GM23248 (cell line): Measurements from ENCODE around the gene NRDC. TPM values are rescaled to one million over a fixed set of nuclear protein-coding genes. Genes with fewer than 3 reads are reported as not detected.

Experiments used
- DNase-seq: peaks from one replicate; pipeline ENCODE4 v3.0.0-alpha.2; 2015
- H2AFZ ChIP-seq: fragments of 200-600 bp; sonication (generic); 2 replicates; pipeline ENCODE4 v1.6.1; 2016; ENCODE audit warnings: antibody characterized with exemption
- H3F3A ChIP-seq: fragments of 200-600 bp; sonication (generic); 2 replicates; pipeline ENCODE4 v1.6.1; 2016; ENCODE audit warnings: mild to moderate bottlenecking, antibody characterized with exemption, mixed run types; ENCODE audit not compliant: insufficient read depth
- H3K27ac ChIP-seq: fragments of 200-600 bp; sonication (generic); 2 replicates; pipeline ENCODE4 v1.5.1; 2016; ENCODE audit warnings: mild to moderate bottlenecking
- H3K27me3 ChIP-seq: fragments of 200-600 bp; sonication (generic); replicated peaks from 2 replicates; pipeline ENCODE4 v1.6.1; 2016; ENCODE audit warnings: mild to moderate bottlenecking; ENCODE audit not compliant: insufficient read depth
- H3K36me3 ChIP-seq: fragments of 200-600 bp; sonication (generic); 2 replicates; pipeline ENCODE4 v1.6.1; 2016; ENCODE audit warnings: low read depth, mild to moderate bottlenecking
- H3K4me1 ChIP-seq: fragments of 200-600 bp; sonication (generic); 2 replicates; pipeline ENCODE4 v1.6.1; 2016; ENCODE audit warnings: mild to moderate bottlenecking; ENCODE audit not compliant: insufficient read depth
- H3K4me2 ChIP-seq: fragments of 200-600 bp; sonication (generic); one replicate; pipeline ENCODE4 v1.6.1; 2016; ENCODE audit warnings: mild to moderate bottlenecking; ENCODE audit not compliant: unreplicated experiment
- H3K4me3 ChIP-seq: fragments of 200-600 bp; sonication (generic); 2 replicates; pipeline ENCODE4 v1.5.1; 2016; ENCODE audit warnings: mild to moderate bottlenecking
- H3K79me2 ChIP-seq: fragments of 200-600 bp; sonication (generic); 2 replicates; pipeline ENCODE4 v1.6.1; 2016; ENCODE audit warnings: mild to moderate bottlenecking; ENCODE audit not compliant: insufficient read depth
- H3K9ac ChIP-seq: fragments of 200-600 bp; sonication (generic); 2 replicates; pipeline ENCODE4 v1.6.1; 2016; ENCODE audit warnings: mild to moderate bottlenecking
- H3K9me2 ChIP-seq: fragments of 200-600 bp; sonication (generic); 2 replicates; pipeline ENCODE4 v1.6.1; 2016; ENCODE audit warnings: mixed run types, mild to moderate bottlenecking, moderate library complexity; ENCODE audit not compliant: insufficient read depth
- H3K9me3 ChIP-seq: fragments of 200-600 bp; sonication (generic); one replicate; pipeline ENCODE4 v1.6.1; 2017; ENCODE audit warnings: low read depth
- H4K20me1 ChIP-seq: fragments of 200-600 bp; sonication (generic); 2 replicates; pipeline ENCODE4 v1.6.0; 2016; ENCODE audit not compliant: insufficient read depth
- EZH2 ChIP-seq: fragments of 200-600 bp; sonication (generic); IDR thresholded peaks from 2 replicates; pipeline ENCODE4 v1.6.1; 2018; ENCODE audit warnings: antibody characterized with exemption, mild to moderate bottlenecking; ENCODE audit not compliant: insufficient read depth, poor library complexity, severe bottlenecking
- EZH2phosphoT487 ChIP-seq: fragments of 200-600 bp; sonication (generic); IDR thresholded peaks from 2 replicates; pipeline ENCODE4 v1.6.1; 2018; ENCODE audit warnings: antibody characterized with exemption, moderate library complexity, mild to moderate bottlenecking, low read depth; ENCODE audit not compliant: insufficient read depth
- WGBS, 2 experiments: methylation state at CpG; one replicate each; pipeline ENCODE4 v1.1.6; 2015 to 2017; ENCODE audit warnings: low lambda C conversion rate in 2 of 2, low coverage in 1 of 2; ENCODE audit errors: missing lambda C conversion rate in 2 of 2; 5-methylcytosine and 5-hydroxymethylcytosine counted together
- in situ Hi-C: fragments of 300-500 bp; cut with MboI; formaldehyde crosslinking; loops from 2 replicates; pipeline ENCODE4 v1.15.0; 2020
- polyA plus RNA-seq: library from polyadenylated mRNA; unstranded; fragments of >200 nt; fragmentation: Nextera tagmentation; extraction: Ambion mirVana; gene quantifications from 2 replicates; pipeline ENCODE4 v1.2.1, GENCODE V29; 2016
- total RNA-seq: library from RNA; depleted of rRNA; stranded (reverse); fragments of >200 nt; shearing (Covaris generic); gene quantifications from 2 replicates; pipeline ENCODE4 v1.2.3, GENCODE V29; 2014

The NRDC gene
- total and polyA plus RNA-seq, 2 experiments from 2014 or later = 55.2 to 129 TPM

- Histone ChIP-seq H3K4me2 (no peak overlapping the region), H3K27ac (no peak overlapping the region), H4K20me1 (peaks cover 20% of the 10 kb centered on the region; the same call in 1 of the 2 replicates), H3K9me2 (no peaks in the 10 kb centered on the region), H3K4me1 (peaks cover 20% of the 10 kb centered on the region), H3K9ac (no peak overlapping the region), H3K36me3 (peaks cover 8% of the 10 kb centered on the region; the same call in 1 of the 2 replicates), H3K9me3 (no peaks in the 10 kb centered on the region), H3K4me3 (no peak overlapping the region), H2AFZ (no peak overlapping the region), H3K27me3 (no peaks in the 10 kb centered on the region), H3F3A (peaks cover 17% of the 10 kb centered on the region), H3K79me2 (peaks cover 100% of the 10 kb centered on the region)
- TF ChIP-seq EZH2phosphoT487 (no peak), EZH2 (no peak)
- 97 to 98% methylated on average over 6 of the region's 6 CpGs for WGBS, 2 experiments
- in situ Hi-C loops = no loop called here
- DNase-seq = no peak
These were observed 7.1 kb downstream of the NRDC start for GRCh38 chr1:51871351-51871975.

GRCh38 chr1:51870603-51871350, 7.8 kb downstream of the NRDC start:
- Histone ChIP-seq H3K36me3 (peaks cover 8% of the 10 kb centered on the region; the same call in 1 of the 2 replicates), H3K27ac (no peak overlapping the region), H3K27me3 (no peaks in the 10 kb centered on the region), H3K4me1 (peaks cover 13% of the 10 kb centered on the region), H4K20me1 (peaks cover 20% of the 10 kb centered on the region; the same call in 1 of the 2 replicates), H3K9me3 (no peaks in the 10 kb centered on the region), H3K4me2 (no peak overlapping the region), H3K9me2 (no peaks in the 10 kb centered on the region), H3K4me3 (no peak overlapping the region), H3K9ac (no peak overlapping the region), H3K79me2 (peaks cover 100% of the 10 kb centered on the region), H3F3A (peaks cover 17% of the 10 kb centered on the region), H2AFZ (no peak overlapping the region)
- no peak for DNase-seq
- WGBS, 2 experiments = 87 to 91% methylated on average over 7 of the region's 7 CpGs
- in situ Hi-C loops = no loop called here
- no peak for TF ChIP-seq EZH2
- TF ChIP-seq EZH2phosphoT487 = no peak

- no peak for DNase-seq
- H3K27ac ChIP-seq = no peak overlapping the region
- no peak overlapping the region for H3K4me3 ChIP-seq
- no peaks in the 10 kb centered on the region for H3K9me2 ChIP-seq
- peaks cover 100% of the 10 kb centered on the region for H3K79me2 ChIP-seq
- no peak overlapping the region for H3K9ac ChIP-seq
- H3K4me1 ChIP-seq = no peaks in the 10 kb centered on the region
- TF ChIP-seq EZH2phosphoT487 (no peak), EZH2 (no peak)
- in situ Hi-C loops = no loop called here
- WGBS, 2 experiments = 79 to 88% methylated on average over 4 of the region's 4 CpGs
- H3K27me3 ChIP-seq = no peaks in the 10 kb centered on the region
- H4K20me1 ChIP-seq = peaks cover 17% of the 10 kb centered on the region; the same call in 1 of the 2 replicates
- H3K9me3 ChIP-seq = no peaks in the 10 kb centered on the region
- H3K36me3 ChIP-seq = peaks cover 3% of the 10 kb centered on the region; the same call in 1 of the 2 replicates
- H3F3A ChIP-seq = peaks cover 17% of the 10 kb centered on the region
- H2AFZ ChIP-seq = no peak overlapping the region
- no peak overlapping the region for H3K4me2 ChIP-seq
These were observed 10.9 kb downstream of the NRDC start for GRCh38 chr1:51867479-51868232.

GRCh38 chr1:51863384-51863783, 15.1 kb downstream of the NRDC start:
- peaks cover 100% of the 10 kb centered on the region for H3K79me2 ChIP-seq
- no peaks in the 10 kb centered on the region for H3K4me1 ChIP-seq
- no peaks in the 10 kb centered on the region for H3K9me3 ChIP-seq
- H3K9ac ChIP-seq = no peak overlapping the region
- in situ Hi-C loops = no loop called here
- DNase-seq = no peak
- no peak overlapping the region for H3K4me2 ChIP-seq
- H3K36me3 ChIP-seq = no peaks in the 10 kb centered on the region
- H4K20me1 ChIP-seq = peaks cover 5% of the 10 kb centered on the region; the same call in 1 of the 2 replicates
- 98 to 100% methylated on average over 2 of the region's 2 CpGs for WGBS, 2 experiments
- H3K9me2 ChIP-seq = no peaks in the 10 kb centered on the region
- H3K27me3 ChIP-seq = no peaks in the 10 kb centered on the region
- peaks cover 13% of the 10 kb centered on the region; the same call in 1 of the 2 replicates for H3F3A ChIP-seq
- H3K4me3 ChIP-seq = no peak overlapping the region
- TF ChIP-seq EZH2 (no peak), EZH2phosphoT487 (no peak)
- no peak overlapping the region for H3K27ac ChIP-seq
- no peak overlapping the region for H2AFZ ChIP-seq
